ENCODE data around the gene NT5DC1. TPM values are rescaled to one million over a fixed set of nuclear protein-coding genes. Genes with fewer than 3 reads are reported as not detected.
A peak's percentile ranks its signal among the peaks of the same experiment; 100 is the strongest.

NT5DC1 gene
- total RNA-seq, 1 donor from 2014 or later = 3.7 TPM

- DNase-seq = no peak
Observed at GRCh38 chr6:116200619-116201249, 100.1 kb downstream of the NT5DC1 start.

GRCh38 chr6:116201538-116201937 is 100.9 kb downstream of the NT5DC1 start:
- DNase-seq = no peak

DNA sequence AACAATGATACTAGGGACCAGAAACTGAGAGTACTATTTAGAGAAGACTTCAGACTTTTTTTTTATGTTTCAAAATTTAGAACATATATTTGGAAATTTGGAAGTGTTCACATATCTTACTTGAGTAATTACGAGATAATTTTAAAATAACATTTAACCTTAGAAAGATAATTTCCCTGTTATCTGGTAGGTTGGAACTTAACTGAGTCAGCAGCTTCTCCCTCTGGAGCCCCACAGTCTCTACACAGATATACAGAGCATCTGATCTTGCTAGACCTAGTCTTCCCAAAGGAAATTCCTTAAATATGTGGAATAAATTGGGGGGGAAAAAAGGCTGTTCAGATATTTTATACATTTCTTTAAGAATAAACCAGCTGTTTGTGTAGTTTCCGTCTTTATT is 104.6 kb downstream of the NT5DC1 start:
- DNase-seq = no peak

- DNase-seq = no peak
Observed at GRCh38 chr6:116206231-116206903, 105.7 kb downstream of the NT5DC1 start.

DNA sequence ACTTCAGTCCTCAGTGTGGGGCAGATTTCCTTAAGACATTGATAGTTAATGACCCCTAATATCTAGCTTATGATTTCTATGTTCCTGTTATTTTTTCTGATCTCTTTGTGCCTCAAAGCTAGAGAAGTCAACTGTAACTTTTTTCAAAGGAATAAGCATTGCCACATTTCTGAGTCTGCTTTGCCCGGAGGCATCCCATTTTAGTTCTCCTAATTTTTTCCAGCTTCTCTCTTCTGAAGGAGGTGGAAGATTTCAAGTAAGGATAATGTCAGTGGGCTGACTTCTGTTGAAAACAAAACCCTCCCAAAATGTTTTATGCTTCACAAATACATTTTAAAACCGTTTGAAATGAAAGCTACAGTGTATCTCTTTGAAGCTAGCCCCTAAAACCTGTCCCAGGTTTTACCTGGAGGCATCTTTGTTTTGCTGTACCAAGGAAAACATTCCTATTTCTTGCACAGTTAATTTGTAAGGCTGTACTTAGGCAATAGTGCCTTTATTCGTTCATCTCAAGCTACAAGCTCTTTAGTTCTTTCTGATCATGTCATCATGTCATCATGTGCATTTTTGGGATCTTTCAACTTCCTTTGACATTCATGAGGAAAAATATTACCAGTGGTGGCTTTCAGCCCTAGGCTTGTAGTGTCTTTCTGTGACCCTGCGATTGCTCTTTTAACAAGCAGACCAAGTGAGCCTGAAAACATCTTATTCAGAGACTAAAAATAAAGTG is 107.6 kb downstream of the NT5DC1 start:
- no peak for DNase-seq

GRCh38 chr6:116210316-116210715 is 109.7 kb downstream of the NT5DC1 start:
- no peak for DNase-seq

DNA sequence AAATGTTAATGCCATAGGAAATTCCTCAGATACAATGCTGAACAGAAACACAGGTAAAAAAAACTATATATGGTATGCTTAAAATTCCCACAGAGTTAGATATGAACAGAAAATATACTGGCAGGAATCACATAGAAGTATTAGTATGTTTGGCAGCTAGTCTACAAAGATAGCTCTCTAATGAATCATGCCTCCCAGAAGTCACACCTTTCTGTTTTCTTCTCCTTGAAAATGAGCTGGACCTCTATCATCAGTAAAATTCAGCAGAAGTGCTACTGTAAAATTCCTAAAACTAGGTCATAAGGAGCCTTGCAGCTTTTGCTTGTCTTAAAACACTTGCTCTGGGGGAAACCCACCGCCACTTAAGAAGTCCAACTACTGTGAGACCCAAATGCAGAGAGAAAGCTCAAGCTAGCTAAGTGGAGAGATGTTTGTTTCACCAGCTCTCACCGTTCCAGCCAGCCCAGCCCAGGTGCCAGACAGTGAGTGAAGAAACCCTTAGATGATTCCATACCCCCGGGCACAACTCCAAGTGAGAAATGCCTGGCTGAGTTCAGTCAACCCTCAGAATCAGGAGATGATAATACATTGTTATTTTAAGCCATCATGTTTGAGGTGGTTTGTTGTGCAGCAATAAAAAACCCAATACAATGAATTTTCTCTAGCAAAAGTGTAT is 110.2 kb downstream of the NT5DC1 start:
- DNase-seq = no peak

DNA sequence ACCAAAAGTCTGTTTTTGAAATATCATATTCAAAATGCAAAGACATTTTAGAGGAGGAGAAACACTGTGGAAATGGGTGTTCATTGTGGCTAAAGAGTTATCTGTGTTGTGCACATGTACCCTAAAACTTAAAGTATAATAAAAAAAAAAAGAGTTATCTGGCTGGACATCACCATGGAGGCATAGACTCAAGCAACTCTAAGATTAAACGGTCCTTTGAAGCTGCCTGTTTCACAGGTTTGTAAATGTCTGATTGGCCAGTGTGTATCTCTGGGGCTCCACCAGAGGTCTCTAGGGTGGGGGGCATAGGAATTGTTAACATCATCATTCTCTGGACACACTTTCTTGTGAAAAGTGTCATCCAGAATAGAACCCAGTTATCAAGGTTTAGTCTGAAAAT is 114.0 kb downstream of the NT5DC1 start:
- DNase-seq = no peak

DNA sequence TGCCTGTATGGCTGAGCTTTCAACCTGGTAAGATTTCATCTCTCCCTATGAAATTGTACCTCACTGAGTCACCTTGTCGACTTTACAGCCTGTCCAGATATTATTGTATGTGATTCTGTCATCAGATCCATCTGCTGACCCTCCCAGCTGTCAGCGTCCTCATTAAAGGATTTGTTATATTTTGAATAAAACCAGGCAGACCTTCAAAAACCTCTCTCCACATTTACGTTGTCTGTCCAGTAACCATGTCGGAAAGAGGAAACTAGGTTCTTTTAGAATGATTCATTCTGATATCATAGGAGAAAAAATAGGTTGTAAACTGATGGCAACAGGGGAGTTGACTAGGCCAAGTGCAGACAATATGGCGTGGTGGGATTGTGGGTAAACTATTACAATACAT is 114.8 kb downstream of the NT5DC1 start:
- DNase-seq = peak; percentile 17

DNA sequence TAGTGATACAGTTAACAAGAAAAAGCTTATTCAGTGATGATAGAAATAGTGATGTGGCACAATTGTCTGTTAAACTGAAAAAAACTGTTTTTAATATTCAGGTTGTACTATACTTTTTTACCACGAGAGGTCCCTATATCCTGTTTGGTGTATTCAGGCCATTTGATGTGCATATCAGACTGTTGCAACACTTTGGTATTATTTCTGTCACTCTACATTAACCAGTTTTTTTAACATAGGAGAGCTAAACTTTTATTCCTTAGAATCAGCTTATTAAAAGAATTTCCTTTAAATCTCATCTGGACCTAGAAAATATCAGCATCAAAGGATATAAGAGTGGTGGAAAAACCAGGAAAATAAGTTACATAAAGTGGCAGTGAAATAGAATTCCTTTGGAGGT is 116.4 kb downstream of the NT5DC1 start:
- DNase-seq = peak; percentile 63

DNA sequence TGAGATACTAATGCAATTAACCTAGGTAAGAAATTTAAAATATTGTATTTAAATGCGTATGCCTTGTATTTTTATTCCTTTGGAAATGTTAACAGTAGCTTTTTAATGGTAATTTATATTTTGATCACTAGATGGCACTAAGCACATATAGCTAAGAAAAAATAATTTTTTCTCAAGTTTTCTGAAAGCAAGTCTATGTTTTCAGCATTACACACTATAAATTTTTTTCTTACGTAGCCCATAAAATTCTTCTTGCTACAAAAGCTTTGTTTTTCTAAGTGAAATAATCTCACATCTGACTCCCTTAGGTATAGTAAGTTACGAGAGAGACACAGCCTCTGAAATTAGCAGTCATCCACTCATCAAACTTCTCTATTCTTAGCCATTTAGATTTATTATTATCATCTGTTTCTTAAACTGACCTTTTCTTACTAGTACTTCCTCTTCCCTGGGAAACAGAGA is 117.5 kb downstream of the NT5DC1 start:
- DNase-seq = peak; percentile 37

GRCh38 chr6:116218866-116219265 is 118.2 kb downstream of the NT5DC1 start:
- DNase-seq = no peak

- peak; percentile 65 for DNase-seq
Observed at GRCh38 chr6:116221067-116221466, 120.4 kb downstream of the NT5DC1 start.

DNA sequence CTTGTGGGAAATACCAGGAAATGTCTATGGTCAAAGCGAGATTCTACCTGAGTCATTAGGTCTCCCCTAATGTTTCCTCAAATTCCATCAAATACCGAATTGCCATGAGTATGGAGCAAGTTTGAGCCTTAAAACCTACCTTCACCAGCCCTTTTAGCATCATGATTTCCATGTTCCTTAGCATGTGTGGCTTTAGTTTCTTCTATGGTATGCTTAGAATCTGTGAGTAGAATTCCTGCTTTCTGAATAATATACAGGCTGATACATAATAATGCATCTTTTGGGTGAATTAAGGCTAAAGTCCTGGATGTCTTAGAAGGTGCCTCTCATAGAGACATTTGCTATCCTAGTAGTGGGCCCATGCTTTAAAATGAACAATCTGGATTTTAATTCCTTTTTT is 121.3 kb downstream of the NT5DC1 start:
- DNase-seq = no peak

DNA sequence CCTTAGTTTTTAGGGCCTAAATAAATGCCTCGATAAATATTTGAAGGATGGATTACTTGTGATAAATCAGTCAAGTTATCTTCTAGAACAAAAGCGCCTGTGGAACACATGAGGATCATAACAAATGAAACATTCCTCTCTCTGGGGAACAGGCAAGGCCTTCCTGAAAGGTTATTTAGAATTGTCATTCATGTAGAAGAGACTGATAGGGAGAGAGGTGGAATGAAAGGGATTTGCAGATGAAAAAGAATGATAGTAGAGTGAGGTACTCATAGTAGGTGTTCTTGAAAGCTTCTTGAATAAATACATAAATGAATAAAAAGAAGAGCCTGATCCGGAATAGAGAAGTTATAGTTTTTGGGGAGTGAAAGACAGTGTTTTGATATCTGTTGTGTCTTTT is 122.7 kb downstream of the NT5DC1 start:
- no peak for DNase-seq

DNA sequence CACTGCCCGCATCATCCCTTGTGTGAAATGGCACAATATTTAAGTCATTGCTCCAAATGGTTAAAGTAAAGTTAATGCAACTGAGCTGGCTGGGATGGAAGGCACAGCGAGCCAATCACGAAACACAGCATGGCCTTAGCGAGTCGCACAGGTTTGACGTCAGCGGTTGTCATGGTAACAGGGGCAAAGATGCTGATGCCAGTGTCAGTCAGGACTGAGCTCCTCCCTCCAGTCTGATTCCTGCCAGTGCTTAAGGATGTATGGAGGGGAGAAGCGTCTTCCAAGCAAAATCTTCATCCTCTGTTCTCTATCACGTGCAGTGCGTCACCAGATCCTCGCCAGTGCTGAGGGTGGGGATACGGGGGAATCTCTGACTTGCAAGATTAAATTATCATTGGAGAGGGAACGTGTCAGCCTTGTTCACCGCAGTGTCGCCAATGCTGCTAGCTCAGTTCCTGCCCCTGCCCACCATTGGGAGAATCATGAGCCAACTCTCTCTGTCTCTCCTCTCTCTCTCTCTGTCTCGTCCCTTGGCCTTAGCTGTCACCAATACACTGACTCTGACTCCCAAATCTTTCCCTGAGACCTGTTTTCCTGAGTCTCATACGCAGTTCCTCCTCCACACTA is 128.7 kb downstream of the NT5DC1 start:
- peak; percentile 66 for DNase-seq

DNA sequence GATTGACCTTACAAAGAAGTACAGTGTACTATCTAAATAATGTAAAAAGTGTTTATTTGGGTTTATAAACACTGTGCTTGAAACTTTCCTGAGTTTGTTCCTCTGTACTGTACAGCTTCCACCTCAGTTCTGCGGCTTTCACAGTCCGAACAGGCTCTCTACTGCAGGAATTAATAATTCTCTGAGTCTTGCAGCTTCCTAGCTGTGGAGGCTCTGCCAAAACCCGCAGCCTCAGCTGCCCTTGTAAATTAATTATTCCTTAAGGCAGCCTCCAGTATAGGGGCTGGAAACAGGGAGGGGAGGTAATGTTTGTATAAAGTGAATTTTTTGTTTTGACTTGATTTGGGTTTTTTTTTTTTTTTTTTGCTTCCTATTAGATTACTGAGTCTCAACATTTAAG is 134.0 kb downstream of the NT5DC1 start:
- no peak for DNase-seq

DNA sequence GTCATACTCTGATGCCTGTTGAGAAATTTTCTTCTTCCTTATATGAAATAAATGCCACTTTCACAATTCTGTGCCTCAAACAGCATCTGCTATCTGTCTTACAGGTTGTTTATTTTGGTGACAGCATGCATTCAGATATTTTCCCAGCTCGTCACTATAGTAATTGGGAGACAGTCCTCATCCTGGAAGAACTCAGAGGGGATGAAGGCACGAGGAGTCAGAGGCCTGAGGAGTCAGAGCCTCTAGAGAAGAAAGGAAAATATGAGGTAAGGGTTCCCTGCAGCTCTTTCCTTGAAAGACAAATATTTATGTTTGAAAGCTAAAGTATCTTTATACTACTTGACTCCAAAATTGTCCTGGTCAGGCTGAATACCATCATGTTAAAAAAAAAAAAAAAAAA is 137.4 kb downstream of the NT5DC1 start:
- DNase-seq = no peak

DNA sequence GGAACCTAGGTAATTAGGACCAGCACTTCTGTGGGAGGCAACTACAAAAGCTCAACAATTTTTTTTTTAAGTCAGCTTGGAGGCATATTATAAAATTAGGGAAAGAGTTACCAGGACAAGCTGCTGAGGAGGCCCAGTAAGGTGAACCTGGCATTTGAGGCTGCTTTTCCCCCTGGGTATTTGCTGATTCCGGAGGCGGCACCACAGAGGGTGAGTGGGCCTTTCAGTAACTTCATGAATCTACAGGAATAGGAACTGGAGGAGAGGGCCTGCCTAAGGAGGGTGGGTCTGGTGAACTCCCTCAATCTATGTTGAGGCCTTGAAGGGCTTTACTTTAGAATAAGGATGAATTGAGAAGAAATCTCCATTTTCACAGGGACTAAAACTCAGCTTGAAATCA is 138.6 kb downstream of the NT5DC1 start:
- DNase-seq = no peak

GRCh38 chr6:116239856-116240255 is 139.2 kb downstream of the NT5DC1 start:
- DNase-seq = no peak

GRCh38 chr6:116244284-116244683 is 143.6 kb downstream of the NT5DC1 start:
- no peak for DNase-seq

- DNase-seq = peak; percentile 53
Observed at GRCh38 chr6:116246089-116246488, 145.4 kb downstream of the NT5DC1 start.

- no peak for DNase-seq
Observed at GRCh38 chr6:116247285-116247684, 146.6 kb downstream of the NT5DC1 start.
